DMS114 treated with DMSO at 0.1 percent for 48 hours (cell line): ENCODE data around the gene ZC3H7A.
A peak's percentile ranks its signal among the peaks of the same experiment; 100 is the strongest.
"Not testable (repeated sequence)": the region's sequence is repeated elsewhere in the genome, so short reads cannot be mapped to it uniquely, and the experiment has no call there.

Source experiments
- DNase-seq: peaks from one replicate; lab custom pipeline; 2025; ENCODE audit not compliant: unreplicated experiment; lab: John Stamatoyannopoulos, UW

ZC3H7A gene

GRCh38 chr16:11797166-11797956 lies at the start of gene ZC3H7A:
ZC3H7A (minus strand) TSS chr16:11797258; CDS start chr16:11782354, 14,904 bp downstream.
- peak; percentile 90 for DNase-seq

- no peak for DNase-seq
Measured at GRCh38 chr16:11844499-11844898, 47.4 kb upstream of the ZC3H7A start.

GRCh38 chr16:11843861-11844260 lies 46.8 kb upstream of the ZC3H7A start:
- no peak for DNase-seq

- DNase-seq, result no peak
Measured at GRCh38 chr16:11843206-11843605, 46.1 kb upstream of the ZC3H7A start.

- DNase-seq, result no peak
Measured at GRCh38 chr16:11841026-11841425, 44.0 kb upstream of the ZC3H7A start.

GRCh38 chr16:11836650-11837244 lies 39.7 kb upstream of the ZC3H7A start:
- DNase-seq, result no peak

- DNase-seq, result no peak
Measured at GRCh38 chr16:11835891-11836649, 39.0 kb upstream of the ZC3H7A start.

- DNase-seq, result no peak
Measured at GRCh38 chr16:11835309-11835708, 38.3 kb upstream of the ZC3H7A start.

- no peak for DNase-seq
Measured at GRCh38 chr16:11833951-11834695, 37.1 kb upstream of the ZC3H7A start.

GRCh38 chr16:11828696-11829095 lies 31.6 kb upstream of the ZC3H7A start:
- DNase-seq, result no peak

- DNase-seq, result not testable (repeated sequence)
Measured at GRCh38 chr16:11825520-11826165, 28.6 kb upstream of the ZC3H7A start.

- DNase-seq, result no peak
Measured at GRCh38 chr16:11824362-11824761, 27.3 kb upstream of the ZC3H7A start.

- DNase-seq, result not testable (repeated sequence)
Measured at GRCh38 chr16:11823645-11824044, 26.6 kb upstream of the ZC3H7A start.

GRCh38 chr16:11819798-11820197 lies 22.7 kb upstream of the ZC3H7A start:
- DNase-seq, result no peak

- not testable (repeated sequence) for DNase-seq
Measured at GRCh38 chr16:11818970-11819369, 21.9 kb upstream of the ZC3H7A start.

- no peak for DNase-seq
Measured at GRCh38 chr16:11816123-11816522, 19.1 kb upstream of the ZC3H7A start.

GRCh38 chr16:11814800-11815199 lies 17.7 kb upstream of the ZC3H7A start:
- DNase-seq, result not testable (repeated sequence)

GRCh38 chr16:11806721-11807120 lies 9.7 kb upstream of the ZC3H7A start:
- no peak for DNase-seq

GRCh38 chr16:11805556-11805955 lies 8.5 kb upstream of the ZC3H7A start:
- DNase-seq, result no peak

GRCh38 chr16:11801481-11802021 lies 4.5 kb upstream of the ZC3H7A start:
- DNase-seq, result no peak
